K562 (cell line): ENCODE measurements around the gene TSC1. TPM values are rescaled to one million over a fixed set of nuclear protein-coding genes. Genes with fewer than 3 reads are reported as not detected.

Source experiments
- ATAC-seq: fragments of 200-7000 bp; cut with Tn5 transposase; 3 replicates; pipeline ENCODE4 v1.9.1; 2020; ENCODE audit warnings: moderate library complexity
- BruUV-seq: library from RNA; stranded (reverse); fragments of 400-500 nt; replicated peaks from 2 replicates; lab custom pipeline; 2021; lab: Mats Ljungman, UMichigan
- CTCF ChIA-PET: fragments of 300-600 bp; formaldehyde crosslinking; extraction: SDS; loops from one replicate; lab custom pipeline; 2021; ENCODE audit warnings: low intra/inter-chr PET ratio; lab: Yijun Ruan, JAX
- POLR2A ChIA-PET: fragments of 300-600, 350-650 bp; sonication (Branson Sonifier 250); formaldehyde crosslinking; extraction: SDS; loops from one replicate; lab custom pipeline; 2021; ENCODE audit warnings: antibody characterized with exemption, inconsistent platforms; lab: Yijun Ruan, JAX
- DNase-seq, 4 experiments: peaks; one replicate each; pipeline versions ENCODE4 v3.0.0 to v3.0.0-alpha.2; 2011 to 2018; ENCODE audit warnings: low spot score in 3 of 4, mixed read lengths in 3 of 4; ENCODE audit errors: extremely low read depth in 1 of 4
- FAIRE-seq: peaks from 2 replicates; lab custom pipeline; 2011; peaks lifted over from hg19 to GRCh38; lab: Jason Lieb, UNC
- H2AFZ ChIP-seq: 2 replicates; pipeline ENCODE4 v1.6.0; 2011; ENCODE audit warnings: low read depth, low read length, control low read depth, inconsistent platforms
- H3K27ac ChIP-seq: fragments of 200-600 bp; 3 replicates; pipeline ENCODE4 v1.8.0; 2011; ENCODE audit warnings: low read depth, mild to moderate bottlenecking, control low read depth, inconsistent platforms, low read length, moderate library complexity, mixed read lengths; ENCODE audit errors: extremely low read depth
- H3K27me3 ChIP-seq, 2 experiments: fragments of 300-600 bp in 1 of 2; 2 replicates in 1 of 2; 3 replicates in 1 of 2; pipeline versions ENCODE4 v1.6.0 to v1.8.0; 2011; ENCODE audit warnings: inconsistent platforms in 2 of 2, low read length in 2 of 2, mild to moderate bottlenecking in 1 of 2, mixed read lengths in 1 of 2, moderate library complexity in 1 of 2; ENCODE audit not compliant: control insufficient read depth in 2 of 2, insufficient read depth in 2 of 2
- H3K36me3 ChIP-seq: fragments of 300-600 bp; 3 replicates; pipeline ENCODE4 v1.8.0; 2011; ENCODE audit warnings: mild to moderate bottlenecking, low read length, inconsistent platforms; ENCODE audit not compliant: control insufficient read depth, insufficient read depth
- H3K4me1 ChIP-seq, 2 experiments: fragments of 200-600 bp in 1 of 2; replicated peaks in 1 of 2; 2 replicates in 1 of 2; 3 replicates in 1 of 2; pipeline versions ENCODE4 v1.5.1 to v1.8.0; 2011; ENCODE audit warnings: inconsistent platforms in 2 of 2, low read length in 2 of 2, mild to moderate bottlenecking in 1 of 2, mixed read lengths in 1 of 2, moderate library complexity in 1 of 2; ENCODE audit not compliant: control insufficient read depth in 2 of 2, insufficient read depth in 2 of 2
- H3K4me2 ChIP-seq: 2 replicates; pipeline ENCODE4 v1.6.1; 2011; ENCODE audit warnings: low read length, control low read depth, inconsistent platforms, mixed read lengths; ENCODE audit not compliant: insufficient read depth
- H3K4me3 ChIP-seq: fragments of 200-600 bp; sonication (generic), shearing (Covaris generic); 2 replicates; pipeline ENCODE4 v1.5.1; 2016; ENCODE audit warnings: control low read depth, inconsistent platforms
- H3K79me2 ChIP-seq: fragments of 200-600 bp; 3 replicates; pipeline ENCODE4 v1.8.0; 2011; ENCODE audit warnings: low read length, inconsistent platforms; ENCODE audit not compliant: control insufficient read depth, insufficient read depth
- H3K9ac ChIP-seq, 2 experiments: 2 replicates each; pipeline versions ENCODE4 v1.6.0 to v1.6.1; 2011; ENCODE audit warnings: low read depth in 2 of 2, low read length in 2 of 2, control low read depth in 1 of 2, inconsistent platforms in 1 of 2, mild to moderate bottlenecking in 1 of 2, mixed read lengths in 1 of 2; ENCODE audit not compliant: insufficient read depth in 1 of 2
- H3K9me1 ChIP-seq: one replicate; pipeline ENCODE4 v1.6.0; 2011; ENCODE audit warnings: inconsistent platforms, mild to moderate bottlenecking, low read length, moderate library complexity; ENCODE audit not compliant: control insufficient read depth, insufficient read depth
- H3K9me3 ChIP-seq: replicated peaks from 2 replicates; pipeline ENCODE4 v1.5.1; 2011; ENCODE audit warnings: low read depth, low read length, inconsistent platforms; ENCODE audit not compliant: control insufficient read depth, insufficient read depth
- H4K20me1 ChIP-seq: replicated peaks from 2 replicates; pipeline ENCODE4 v1.6.1; 2011; ENCODE audit warnings: low read length, inconsistent platforms, mixed read lengths; ENCODE audit not compliant: control insufficient read depth, insufficient read depth
- POLR2G ChIP-seq: fragments of 200-400 bp; formaldehyde crosslinking; IDR thresholded peaks from 2 replicates; pipeline ENCODE4 v1.6.1; 2017; ENCODE audit warnings: low read depth, mild to moderate bottlenecking, antibody characterized with exemption, low read length, moderate library complexity
- PRPF4 ChIP-seq: fragments of 200-400 bp; formaldehyde crosslinking; IDR thresholded peaks from one replicate; pipeline ENCODE4 v1.6.1; 2017; ENCODE audit warnings: low read length, low read depth, mild to moderate bottlenecking; ENCODE audit not compliant: insufficient read depth, poor library complexity, severe bottlenecking
- RBFOX2 ChIP-seq: fragments of 200-400 bp; formaldehyde crosslinking; IDR thresholded peaks from 2 replicates; pipeline ENCODE4 v1.6.1; 2017; ENCODE audit warnings: low read depth, mild to moderate bottlenecking, low read length, moderate library complexity
- ZKSCAN1 ChIP-seq: fragments of 150-350 bp; IDR thresholded peaks from 2 replicates; pipeline ENCODE4 v1.6.1; 2016; ENCODE audit warnings: low read depth, low read length
- WGBS: fragments of 100-300 bp; shearing (Covaris generic); methylation state at CpG from one replicate; pipeline ENCODE4 v1.1.6; 2016; ENCODE audit warnings: low coverage, mixed read lengths; ENCODE audit not compliant: insufficient coverage; ENCODE audit errors: missing lambda C conversion rate; 5-methylcytosine and 5-hydroxymethylcytosine counted together
- in situ Hi-C: fragments of 300-500 bp; cut with MboI; formaldehyde crosslinking; loops from 4 replicates; pipeline ENCODE4 v1.15.0; 2018; ENCODE audit warnings: inconsistent platforms, mixed read lengths
- intact Hi-C: fragments of 100-400 bp; cut with micrococcal nuclease; formaldehyde crosslinking; loops from 2 replicates; pipeline ENCODE4 v1.14.2; 2022
- polyA plus RNA-seq, 8 experiments: library from polyadenylated mRNA; depleted of rRNA in 4 of 8; stranded (reverse) in 5 of 8; unstranded in 3 of 8; fragments of >200 nt; fragmentation: Nextera tagmentation in 2 of 8; fragmentation: Illumina TruSeq in 1 of 8; extraction: Ambion mirVana in 2 of 8; extraction: Trizol in 1 of 8; gene quantifications; 2 replicates each; pipeline versions ENCODE4 v1.2.1 to v1.2.3, GENCODE V29; 2011 to 2014; ENCODE audit warnings: inconsistent platforms in 1 of 8, missing spikeins in 1 of 8
- total RNA-seq, 7 experiments: library from RNA; depleted of rRNA in 6 of 7; stranded (reverse); fragments of >200 nt in 6 of 7; fragmentation: Illumina TruSeq in 2 of 7; extraction: Trizol in 2 of 7; gene quantifications; 2 replicates each; pipeline versions ENCODE4 v1.2.1 to v1.2.3, GENCODE V29; 2011 to 2021; ENCODE audit warnings: low replicate concordance in 1 of 7

TSC1 gene
- total and polyA plus RNA-seq, 9 of the 15 experiments (the other 6 are each of a cell fraction or from before 2014, with no cell fraction given): 6.9 to 37.6 (median 18.6) TPM

GRCh38 chr9:132986640-132987620 is 42.5 kb upstream of the TSC1 start:
- TF ChIP-seq PRPF4: no peak
- TF ChIP-seq POLR2G: peak; percentile 22; the same call in 1 of the 2 replicates
- TF ChIP-seq RBFOX2: peak; percentile 54
- TF ChIP-seq ZKSCAN1: no peak
- TF ChIP-seq, all 486 proteins: peak for 2
- no peak for FAIRE-seq
- ATAC-seq: no peak
- Histone ChIP-seq H3K36me3 (peaks cover 77% of the 10 kb centered on the region), H3K9me3 (no peaks in the 10 kb centered on the region), H3K27me3 (no peaks in the 10 kb centered on the region), H3K9me1 (peaks cover 4% of the 10 kb centered on the region), H3K9ac (peak overlapping the region in 1 of 2 experiments; percentile 20; a peak in 1 of 4 replicates), H3K4me2 (no peak overlapping the region), H3K27ac (no peak overlapping the region), H3K79me2 (peaks cover 55% of the 10 kb centered on the region), H2AFZ (no peak overlapping the region), H4K20me1 (no peaks in the 10 kb centered on the region), H3K4me3 (no peak overlapping the region), H3K4me1 (peaks cover 43 to 84% of the 10 kb centered on the region in 2 experiments)
- BruUV-seq: no TSS peak
- intact Hi-C loops: no loop called here
- ChIA-PET POLR2A (no interaction called here), CTCF (no interaction called here)
- in situ Hi-C loops: no loop called here
- WGBS: 78% methylated on average over 17 of the region's 26 CpGs
- no peak for DNase-seq
